Measurements from ENCODE around the gene ALPK3. TPM values are rescaled to one million over a fixed set of nuclear protein-coding genes. Genes with fewer than 3 reads are reported as not detected.
A peak's percentile ranks its signal among the peaks of the same experiment; 100 is the strongest.
"Not testable (repeated sequence)": the region's sequence is repeated elsewhere in the genome, so short reads cannot be mapped to it uniquely, and the experiment has no call there.

ALPK3 gene
- total RNA-seq, 1 donor, result 0.36 TPM

- H3K4me1 ChIP-seq (ENCODE audit: insufficient read depth, low read length), result peaks cover 12% of the 10 kb centered on the region
- no peak overlapping the region for H3K4me3 ChIP-seq (ENCODE audit: insufficient read depth, low read length)
- H3K27ac ChIP-seq (ENCODE audit: low read depth, low read length), result no peak overlapping the region
- H2AFZ ChIP-seq (ENCODE audit: low read length), result no peak overlapping the region
- TF ChIP-seq, protein P1, sequence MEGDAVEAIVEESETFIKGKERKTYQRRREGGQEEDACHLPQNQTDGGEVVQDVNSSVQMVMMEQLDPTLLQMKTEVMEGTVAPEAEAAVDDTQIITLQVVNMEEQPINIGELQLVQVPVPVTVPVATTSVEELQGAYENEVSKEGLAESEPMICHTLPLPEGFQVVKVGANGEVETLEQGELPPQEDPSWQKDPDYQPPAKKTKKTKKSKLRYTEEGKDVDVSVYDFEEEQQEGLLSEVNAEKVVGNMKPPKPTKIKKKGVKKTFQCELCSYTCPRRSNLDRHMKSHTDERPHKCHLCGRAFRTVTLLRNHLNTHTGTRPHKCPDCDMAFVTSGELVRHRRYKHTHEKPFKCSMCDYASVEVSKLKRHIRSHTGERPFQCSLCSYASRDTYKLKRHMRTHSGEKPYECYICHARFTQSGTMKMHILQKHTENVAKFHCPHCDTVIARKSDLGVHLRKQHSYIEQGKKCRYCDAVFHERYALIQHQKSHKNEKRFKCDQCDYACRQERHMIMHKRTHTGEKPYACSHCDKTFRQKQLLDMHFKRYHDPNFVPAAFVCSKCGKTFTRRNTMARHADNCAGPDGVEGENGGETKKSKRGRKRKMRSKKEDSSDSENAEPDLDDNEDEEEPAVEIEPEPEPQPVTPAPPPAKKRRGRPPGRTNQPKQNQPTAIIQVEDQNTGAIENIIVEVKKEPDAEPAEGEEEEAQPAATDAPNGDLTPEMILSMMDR (IDR thresholded peaks at IDR 0.05; ENCODE audit: extremely low read depth, low read depth, low read length), result no peak
- no peak for DNase-seq (ENCODE audit: insufficient read length, low spot score, missing footprints)
- no peaks in the 10 kb centered on the region for H3K9me3 ChIP-seq (ENCODE audit: low read depth, low read length)
- no peaks in the 10 kb centered on the region for H3K79me2 ChIP-seq (ENCODE audit: insufficient read depth, low read length)
- H4K20me1 ChIP-seq (ENCODE audit: insufficient read depth, low read length), result no peaks in the 10 kb centered on the region
- H3K36me3 ChIP-seq (ENCODE audit: insufficient read depth, low read length), result no peaks in the 10 kb centered on the region
- H3K27me3 ChIP-seq (ENCODE audit: insufficient read depth, low read length), result no peaks in the 10 kb centered on the region
- H3K4me2 ChIP-seq (ENCODE audit: insufficient read depth, low read length), result no peak overlapping the region
These were observed 27.8 kb downstream of the ALPK3 start for GRCh38 chr15:84844964-84845363.

GRCh38 chr15:84845631-84846030 is 28.5 kb downstream of the ALPK3 start:
- not testable (repeated sequence) for DNase-seq (ENCODE audit: insufficient read length, low spot score, missing footprints); H3K4me2 ChIP-seq (ENCODE audit: insufficient read depth, low read length); H3K4me1 ChIP-seq (ENCODE audit: insufficient read depth, low read length); H4K20me1 ChIP-seq (ENCODE audit: insufficient read depth, low read length); H3K27ac ChIP-seq (ENCODE audit: low read depth, low read length); H3K4me3 ChIP-seq (ENCODE audit: insufficient read depth, low read length); H2AFZ ChIP-seq (ENCODE audit: low read length); H3K9me3 ChIP-seq (ENCODE audit: low read depth, low read length); H3K36me3 ChIP-seq (ENCODE audit: insufficient read depth, low read length); H3K79me2 ChIP-seq (ENCODE audit: insufficient read depth, low read length); H3K27me3 ChIP-seq (ENCODE audit: insufficient read depth, low read length)
- TF ChIP-seq, protein P1 (IDR thresholded peaks at IDR 0.05; ENCODE audit: extremely low read depth, low read depth, low read length), result peak; percentile 66

- no peaks in the 10 kb centered on the region for H4K20me1 ChIP-seq (ENCODE audit: insufficient read depth, low read length)
- no peak overlapping the region for H2AFZ ChIP-seq (ENCODE audit: low read length)
- no peaks in the 10 kb centered on the region for H3K36me3 ChIP-seq (ENCODE audit: insufficient read depth, low read length)
- no peaks in the 10 kb centered on the region for H3K27me3 ChIP-seq (ENCODE audit: insufficient read depth, low read length)
- no peak overlapping the region for H3K4me2 ChIP-seq (ENCODE audit: insufficient read depth, low read length)
- H3K27ac ChIP-seq (ENCODE audit: low read depth, low read length), result no peak overlapping the region
- H3K4me1 ChIP-seq (ENCODE audit: insufficient read depth, low read length), result peaks cover under 1% of the 10 kb centered on the region
- no peak for DNase-seq (ENCODE audit: insufficient read length, low spot score, missing footprints)
- H3K4me3 ChIP-seq (ENCODE audit: insufficient read depth, low read length), result no peak overlapping the region
- TF ChIP-seq, protein P1 (IDR thresholded peaks at IDR 0.05; ENCODE audit: extremely low read depth, low read depth, low read length), result no peak
- no peaks in the 10 kb centered on the region for H3K9me3 ChIP-seq (ENCODE audit: low read depth, low read length)
- H3K79me2 ChIP-seq (ENCODE audit: insufficient read depth, low read length), result no peaks in the 10 kb centered on the region
These were observed 29.1 kb downstream of the ALPK3 start for GRCh38 chr15:84846269-84846668.

GRCh38 chr15:84847382-84847781 is 30.2 kb downstream of the ALPK3 start:
- TF ChIP-seq, protein P1 (IDR thresholded peaks at IDR 0.05; ENCODE audit: extremely low read depth, low read depth, low read length), result no peak
- Histone ChIP-seq H4K20me1 (ENCODE audit: insufficient read depth, low read length) (no peaks in the 10 kb centered on the region), H3K79me2 (ENCODE audit: insufficient read depth, low read length) (no peaks in the 10 kb centered on the region), H2AFZ (ENCODE audit: low read length) (no peak overlapping the region), H3K36me3 (ENCODE audit: insufficient read depth, low read length) (no peaks in the 10 kb centered on the region), H3K27me3 (ENCODE audit: insufficient read depth, low read length) (no peaks in the 10 kb centered on the region), H3K9me3 (ENCODE audit: low read depth, low read length) (no peaks in the 10 kb centered on the region), H3K4me2 (ENCODE audit: insufficient read depth, low read length) (no peak overlapping the region), H3K27ac (ENCODE audit: low read depth, low read length) (no peak overlapping the region), H3K4me3 (ENCODE audit: insufficient read depth, low read length) (no peak overlapping the region), H3K4me1 (ENCODE audit: insufficient read depth, low read length) (no peaks in the 10 kb centered on the region)
- no peak for DNase-seq (ENCODE audit: insufficient read length, low spot score, missing footprints)
